WI38 (cell line): ENCODE results near the gene ARHGAP31.

Experiments used
- H3K4me3 ChIP-seq: 2 replicates; pipeline ENCODE4 v1.5.1; 2011; ENCODE audit warnings: low read depth, mild to moderate bottlenecking, control low read depth, low read length
- TF ChIP-seq, protein P1 (sequence below): IDR thresholded peaks from 2 replicates; pipeline ENCODE4 v1.5.1; 2012; ENCODE audit warnings: low read depth, mild to moderate bottlenecking, control low read depth, low read length

ARHGAP31 gene

DNA sequence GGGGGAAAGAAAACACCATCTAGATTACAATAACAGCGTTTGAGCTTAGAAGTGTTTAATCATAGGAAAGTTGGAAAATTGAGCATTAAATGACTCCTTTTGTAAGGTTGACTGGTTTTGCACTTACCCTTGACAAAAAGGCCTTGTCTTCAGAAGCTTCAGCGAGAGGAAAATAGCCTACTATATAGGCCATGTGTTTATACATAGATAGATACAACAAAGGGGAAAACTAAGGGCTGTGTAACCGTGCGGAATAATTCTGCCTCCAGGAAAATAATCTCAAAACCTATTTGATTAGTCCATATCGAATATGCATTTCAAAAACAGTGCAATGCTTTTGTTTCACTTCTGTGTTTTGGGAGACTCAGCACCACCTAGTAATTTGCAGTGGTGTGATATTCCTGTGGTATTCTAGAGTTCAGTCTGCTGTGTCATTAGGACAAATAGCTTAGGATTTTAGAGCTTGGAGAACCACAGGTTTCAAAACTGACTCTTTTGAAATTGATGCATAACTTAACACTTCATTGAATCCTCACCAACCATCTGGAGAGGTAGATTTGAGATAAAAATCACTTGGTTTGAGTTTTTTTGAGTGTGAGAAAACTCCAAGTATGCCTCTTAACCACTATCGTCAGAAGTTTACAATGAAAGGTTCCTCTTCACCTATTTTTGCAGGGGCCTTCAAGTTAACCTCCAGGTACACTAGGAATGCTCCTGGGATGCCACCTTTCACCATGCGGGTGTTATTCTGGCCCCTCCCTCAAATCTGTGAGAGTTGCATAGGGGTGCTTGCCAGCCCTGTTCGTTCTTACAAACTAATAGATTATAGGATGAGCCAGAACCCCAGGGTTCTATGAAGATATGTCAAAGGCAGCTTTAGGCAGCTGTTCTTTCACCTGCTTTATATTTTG is 1.9 kb downstream of the ARHGAP31 start:
- TF ChIP-seq, protein P1, sequence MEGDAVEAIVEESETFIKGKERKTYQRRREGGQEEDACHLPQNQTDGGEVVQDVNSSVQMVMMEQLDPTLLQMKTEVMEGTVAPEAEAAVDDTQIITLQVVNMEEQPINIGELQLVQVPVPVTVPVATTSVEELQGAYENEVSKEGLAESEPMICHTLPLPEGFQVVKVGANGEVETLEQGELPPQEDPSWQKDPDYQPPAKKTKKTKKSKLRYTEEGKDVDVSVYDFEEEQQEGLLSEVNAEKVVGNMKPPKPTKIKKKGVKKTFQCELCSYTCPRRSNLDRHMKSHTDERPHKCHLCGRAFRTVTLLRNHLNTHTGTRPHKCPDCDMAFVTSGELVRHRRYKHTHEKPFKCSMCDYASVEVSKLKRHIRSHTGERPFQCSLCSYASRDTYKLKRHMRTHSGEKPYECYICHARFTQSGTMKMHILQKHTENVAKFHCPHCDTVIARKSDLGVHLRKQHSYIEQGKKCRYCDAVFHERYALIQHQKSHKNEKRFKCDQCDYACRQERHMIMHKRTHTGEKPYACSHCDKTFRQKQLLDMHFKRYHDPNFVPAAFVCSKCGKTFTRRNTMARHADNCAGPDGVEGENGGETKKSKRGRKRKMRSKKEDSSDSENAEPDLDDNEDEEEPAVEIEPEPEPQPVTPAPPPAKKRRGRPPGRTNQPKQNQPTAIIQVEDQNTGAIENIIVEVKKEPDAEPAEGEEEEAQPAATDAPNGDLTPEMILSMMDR, result no peak
- peak overlapping the region; percentile 78 for H3K4me3 ChIP-seq

DNA sequence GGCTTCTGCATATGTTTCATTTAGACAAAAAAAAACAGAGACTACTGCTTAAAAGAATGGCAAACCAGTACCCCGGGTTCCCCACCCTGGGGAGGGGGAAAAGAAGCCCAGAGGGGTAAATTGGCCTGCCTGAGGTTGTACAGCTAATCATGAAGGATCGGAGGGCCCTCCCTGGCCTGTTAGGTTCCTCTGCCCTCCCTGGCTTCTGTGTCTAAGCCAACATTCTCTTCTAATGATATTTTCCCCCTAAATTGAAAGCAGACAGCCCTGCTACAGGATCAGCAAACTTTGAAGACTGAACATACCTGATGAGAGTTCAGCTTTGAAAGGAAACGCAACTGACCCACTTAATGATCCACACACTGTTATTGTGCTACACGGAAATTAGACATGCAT is 2.5 kb downstream of the ARHGAP31 start:
- H3K4me3 ChIP-seq, result no peak overlapping the region
- TF ChIP-seq, protein P1, result no peak

DNA sequence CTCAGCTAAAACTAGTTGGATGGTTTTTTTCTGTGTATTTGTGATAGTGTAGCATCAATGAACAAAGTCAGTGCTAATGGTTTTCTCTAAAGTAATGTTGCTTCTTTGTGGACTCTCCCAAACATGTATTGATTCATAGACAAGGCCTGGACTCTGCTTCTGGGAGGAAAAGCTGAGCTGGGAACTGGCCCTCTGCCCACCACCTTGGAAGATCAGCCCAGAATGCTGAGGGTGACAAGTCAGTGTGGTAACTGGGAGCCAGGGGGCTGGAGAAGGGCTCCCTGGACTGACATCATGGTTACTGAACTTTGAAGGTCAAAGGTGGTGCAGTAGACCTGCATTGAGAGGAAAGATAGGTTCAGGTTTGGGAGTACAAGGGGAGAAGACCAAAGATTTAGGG is 3.0 kb downstream of the ARHGAP31 start:
- H3K4me3 ChIP-seq, result no peak overlapping the region
- TF ChIP-seq, protein P1, result no peak

DNA sequence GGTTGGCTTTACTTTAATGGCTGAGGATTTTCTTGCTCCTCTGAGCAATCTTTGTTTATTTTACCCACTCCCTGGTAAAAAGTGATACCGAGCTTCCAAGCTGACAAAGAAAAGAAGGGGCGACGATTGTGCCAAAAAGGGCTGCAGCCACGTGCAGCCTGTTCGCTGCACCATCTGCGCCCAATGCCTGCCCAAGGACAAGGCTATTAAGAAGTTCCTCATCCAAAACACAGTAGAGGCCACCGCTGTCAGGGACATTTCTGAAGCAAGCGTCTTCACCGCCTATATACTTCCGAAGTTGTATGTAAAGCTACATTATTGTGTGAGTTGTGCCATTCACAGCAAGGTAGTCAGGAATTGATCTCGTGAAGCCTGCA is 4.4 kb downstream of the ARHGAP31 start:
- H3K4me3 ChIP-seq, result no peak overlapping the region
- TF ChIP-seq, protein P1, result no peak

DNA sequence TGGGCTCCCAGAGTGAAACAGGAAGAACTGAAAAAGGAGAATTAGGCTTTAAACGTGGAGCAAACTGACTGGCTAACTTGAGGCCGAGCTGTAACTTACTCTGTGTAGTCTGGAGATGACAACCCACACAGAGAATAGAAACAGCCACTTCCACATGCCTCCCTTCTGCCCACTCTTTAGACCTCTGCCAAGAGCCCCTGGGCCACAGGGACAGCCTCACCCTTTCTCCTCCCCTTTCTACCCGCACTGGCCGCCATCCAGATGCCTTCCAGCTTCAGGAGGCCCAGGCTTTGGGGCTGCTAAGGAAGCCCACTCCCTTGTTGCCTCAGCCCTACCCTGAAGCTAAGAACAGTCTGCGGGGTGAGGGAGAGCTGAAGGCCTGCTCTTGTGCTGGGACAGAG is 6.8 kb downstream of the ARHGAP31 start:
- TF ChIP-seq, protein P1, result no peak
- H3K4me3 ChIP-seq, result no peak overlapping the region

DNA sequence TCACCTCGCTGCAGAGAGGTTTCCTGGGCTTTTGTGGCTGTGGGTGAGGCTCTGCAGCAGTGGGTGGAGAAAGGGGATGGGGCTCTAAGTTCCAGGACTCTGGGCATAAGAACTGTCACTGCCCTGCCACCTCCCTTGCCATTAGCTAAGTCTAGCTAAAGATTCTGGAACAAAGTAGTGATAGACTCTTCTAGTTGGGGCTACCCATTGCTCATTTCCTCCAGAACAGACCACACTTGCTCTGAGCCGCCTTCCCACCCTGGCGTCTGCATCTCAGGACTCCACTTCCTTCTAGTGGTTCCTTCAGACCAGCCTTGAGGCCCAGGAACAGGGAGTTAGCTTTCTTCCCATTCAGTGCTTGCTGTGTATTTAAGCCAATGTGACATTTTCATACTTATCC is 7.5 kb downstream of the ARHGAP31 start:
- no peak overlapping the region for H3K4me3 ChIP-seq
- TF ChIP-seq, protein P1, result no peak

DNA sequence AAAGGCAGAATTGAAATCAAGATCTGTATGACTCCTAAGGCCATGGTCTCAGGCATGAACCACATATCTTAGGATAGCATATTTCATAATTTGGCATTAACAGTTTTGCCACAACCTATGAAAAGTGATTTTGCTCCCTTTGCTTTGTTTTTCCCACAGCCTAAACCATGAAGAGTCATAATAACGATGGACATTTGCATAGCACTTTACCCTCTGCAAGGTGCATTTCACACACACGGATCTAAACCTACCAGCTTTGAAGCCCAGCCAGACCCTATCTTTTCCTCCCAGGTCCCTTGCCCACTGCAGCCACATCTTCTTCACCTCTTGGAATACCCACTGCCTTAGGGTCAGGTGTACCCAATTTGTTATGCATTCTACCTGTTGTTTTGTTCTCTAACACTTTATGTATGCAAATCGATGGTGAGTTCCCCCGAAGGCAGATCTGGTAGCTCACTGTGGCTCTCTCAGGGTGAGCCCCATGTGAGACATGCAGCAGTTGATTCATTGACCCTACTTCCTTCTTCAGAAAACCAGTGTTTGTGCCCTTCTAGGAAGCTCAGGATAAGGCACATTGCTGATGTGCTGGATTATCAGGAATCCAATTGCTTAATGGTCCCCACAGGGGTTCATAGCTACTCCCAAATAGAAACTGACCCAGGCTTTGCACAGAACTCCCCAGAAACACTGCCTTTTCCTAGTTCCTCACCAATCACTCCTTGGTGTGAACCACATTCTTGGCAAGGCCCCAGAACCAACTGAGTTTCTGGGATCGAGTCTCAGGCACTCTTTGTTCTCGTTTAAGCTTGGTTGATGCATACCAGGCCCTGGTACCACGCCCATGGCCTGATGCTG is 8.7 kb downstream of the ARHGAP31 start:
- TF ChIP-seq, protein P1, result no peak
- no peak overlapping the region for H3K4me3 ChIP-seq
